MCF 10A (cell line): ENCODE results near the gene MAFF. TPM values are rescaled to one million over a fixed set of nuclear protein-coding genes. Genes with fewer than 3 reads are reported as not detected.

Source experiments
- BruUV-seq: library from RNA; stranded (reverse); fragments of 400-500 nt; replicated peaks from 2 replicates; lab custom pipeline; 2021; lab: Mats Ljungman, UMichigan
- CTCF ChIA-PET: fragments of 300-600 bp; sonication (Branson Sonifier 250); formaldehyde crosslinking; extraction: SDS; loops from one replicate; lab custom pipeline; 2021; ENCODE audit warnings: antibody characterized with exemption, inconsistent platforms; lab: Yijun Ruan, JAX
- POLR2A ChIA-PET: fragments of 300-600, 350-650 bp; sonication (Branson Sonifier 250); formaldehyde crosslinking; extraction: SDS; loops from one replicate; lab custom pipeline; 2020; ENCODE audit warnings: antibody characterized with exemption, inconsistent platforms; lab: Yijun Ruan, JAX
- DNase-seq: peaks from one replicate; pipeline ENCODE4 v3.0.0-alpha.2; 2018; ENCODE audit not compliant: unreplicated experiment
- H3K27ac Mint-ChIP-seq: one replicate; pipeline ENCODE4 v1.8.0; 2022; ENCODE audit warnings: mild to moderate bottlenecking, low read depth, mixed read lengths; ENCODE audit not compliant: unreplicated experiment
- H3K27me3 Mint-ChIP-seq: one replicate; pipeline ENCODE4 v1.8.0; 2022; ENCODE audit warnings: mixed read lengths; ENCODE audit not compliant: insufficient read depth, unreplicated experiment
- H3K36me3 Mint-ChIP-seq: one replicate; pipeline ENCODE4 v1.8.0; 2022; ENCODE audit warnings: mild to moderate bottlenecking, moderate library complexity, mixed read lengths; ENCODE audit not compliant: insufficient read depth, unreplicated experiment
- H3K4me1 Mint-ChIP-seq: one replicate; pipeline ENCODE4 v1.8.0; 2022; ENCODE audit warnings: mixed read lengths; ENCODE audit not compliant: insufficient read depth, unreplicated experiment
- H3K4me3 Mint-ChIP-seq: one replicate; pipeline ENCODE4 v1.8.0; 2022; ENCODE audit warnings: mild to moderate bottlenecking, moderate library complexity, mixed read lengths; ENCODE audit not compliant: unreplicated experiment
- H3K9me3 Mint-ChIP-seq: one replicate; pipeline ENCODE4 v1.8.0; 2022; ENCODE audit warnings: mixed read lengths; ENCODE audit not compliant: unreplicated experiment
- CTCF ChIP-seq: fragments of 200-600 bp; IDR thresholded peaks from one replicate; pipeline ENCODE4 v1.8.0; 2022; ENCODE audit warnings: antibody characterized with exemption, mild to moderate bottlenecking; ENCODE audit not compliant: unreplicated experiment
- intact Hi-C: fragments of 100-400 bp; cut with micrococcal nuclease; formaldehyde crosslinking; loops from 2 replicates; pipeline ENCODE4 v1.14.1; 2022
- total RNA-seq: library from RNA; stranded (reverse); gene quantifications from 2 replicates; pipeline ENCODE4 v1.2.3, GENCODE V29; 2022

MAFF gene
- total RNA-seq, 1 experiment from 2014 or later, result 71.4 TPM

GRCh38 chr22:38264322-38264843 lies 62.6 kb downstream of the MAFF start:
- Mint-ChIP-seq H3K27me3 (no peaks in the 10 kb centered on the region), H3K27ac (no peak overlapping the region), H3K9me3 (no peaks in the 10 kb centered on the region), H3K36me3 (peaks cover 30% of the 10 kb centered on the region), H3K4me1 (peaks cover 15% of the 10 kb centered on the region), H3K4me3 (no peak overlapping the region)
- TF ChIP-seq CTCF, result no peak
- DNase-seq, result no peak
- intact Hi-C loops, result no loop called here
- POLR2A ChIA-PET, result no interaction called here
- CTCF ChIA-PET, result interaction anchor here (0.6 kb wide), 1 partner anchor 46 kb away, joined by 3 read pairs; no protein-coding TSS in a partner anchor
- no TSS peak for BruUV-seq

Other genes with a start within 250 kb of the MAFF start
- gene C22orf23, start 248.4 kb upstream of the MAFF start, total RNA-seq, result not detected in 2 replicates
- gene POLR2F, start 248.3 kb upstream of the MAFF start, total RNA-seq, result 87.5 and 97.6 TPM in 2 replicates
- not detected in 2 replicates for gene SOX10, start 217.4 kb upstream of the MAFF start, total RNA-seq
- 40.2 and 40.6 TPM in 2 replicates for gene PICK1, start 144.6 kb upstream of the MAFF start, total RNA-seq
- not detected in 2 replicates for gene SLC16A8, start 117.8 kb upstream of the MAFF start, total RNA-seq
- gene BAIAP2L2, start 91.3 kb upstream of the MAFF start, total RNA-seq, result 3.6 and 7.1 TPM in 2 replicates
- 37.5 and 40.3 TPM in 2 replicates for gene PLA2G6, start 20.2 kb upstream of the MAFF start, total RNA-seq
- 58.7 and 69.1 TPM in 2 replicates for gene TMEM184B, start 71.0 kb downstream of the MAFF start, total RNA-seq
- gene CSNK1E, start 115.4 kb downstream of the MAFF start, total RNA-seq, result 354 and 425 TPM in 2 replicates